Dedifferentiated amniotic fluid mesenchymal stem cell (primary cell): ENCODE data around the gene MMP3.
A peak's percentile ranks its signal among the peaks of the same experiment; 100 is the strongest.
"Not testable (repeated sequence)": the region's sequence is repeated elsewhere in the genome, so short reads cannot be mapped to it uniquely, and the experiment has no call there.

ENCODE experiments used
- DNase-seq: peaks from one replicate; pipeline ENCODE4 v3.0.0-alpha.2; 2016; ENCODE audit errors: extremely low spot score

The MMP3 gene

GRCh38 chr11:102843489-102843888 lies at the start of gene MMP3:
Gene MMP3 (minus strand): TSS chr11:102843609. CDS start chr11:102843546, 63 bp downstream.
- no peak for DNase-seq

GRCh38 chr11:102891736-102892135 lies 48.3 kb upstream of the MMP3 start:
- peak; percentile 32 for DNase-seq

GRCh38 chr11:102886999-102887398 lies 43.6 kb upstream of the MMP3 start:
- no peak for DNase-seq

GRCh38 chr11:102883141-102883540 lies 39.7 kb upstream of the MMP3 start:
- no peak for DNase-seq

- peak; percentile 22 for DNase-seq
These were observed 39.1 kb upstream of the MMP3 start for GRCh38 chr11:102882389-102883024.

GRCh38 chr11:102879801-102880200 lies 36.4 kb upstream of the MMP3 start:
- DNase-seq = no peak

- DNase-seq = no peak
These were observed 35.2 kb upstream of the MMP3 start for GRCh38 chr11:102878595-102878994.

GRCh38 chr11:102874852-102875251 lies 31.4 kb upstream of the MMP3 start, which contains the start of gene MMP12:
Gene MMP12 (minus strand): TSS chr11:102874982. CDS start chr11:102874937, 45 bp downstream.
- no peak for DNase-seq

GRCh38 chr11:102869354-102869964 lies 26.1 kb upstream of the MMP3 start:
- DNase-seq = not testable (repeated sequence)

GRCh38 chr11:102868339-102868738 lies 24.9 kb upstream of the MMP3 start:
- DNase-seq = no peak

- no peak for DNase-seq
These were observed 21.3 kb upstream of the MMP3 start for GRCh38 chr11:102864724-102865123.

GRCh38 chr11:102853956-102854355 lies 10.5 kb upstream of the MMP3 start:
- no peak for DNase-seq

- DNase-seq = no peak
These were observed 9.6 kb upstream of the MMP3 start for GRCh38 chr11:102853055-102853454.

- DNase-seq = peak; percentile 27
These were observed 7.8 kb upstream of the MMP3 start for GRCh38 chr11:102850973-102851745.

- DNase-seq = peak; percentile 45
These were observed 5.9 kb upstream of the MMP3 start for GRCh38 chr11:102849311-102849710.

GRCh38 chr11:102846292-102846691 lies 2.9 kb upstream of the MMP3 start:
- DNase-seq = no peak

- DNase-seq = no peak
These were observed 479 bp downstream of the MMP3 start for GRCh38 chr11:102842930-102843329.

GRCh38 chr11:102840018-102840417 lies 3.4 kb downstream of the MMP3 start:
- DNase-seq = no peak

- DNase-seq = no peak
These were observed 5.8 kb downstream of the MMP3 start for GRCh38 chr11:102837646-102838045.

- DNase-seq = no peak
These were observed 6.3 kb downstream of the MMP3 start for GRCh38 chr11:102837156-102837555.

- DNase-seq = peak; percentile 43
These were observed 7.0 kb downstream of the MMP3 start for GRCh38 chr11:102836290-102836875.

GRCh38 chr11:102833731-102834130 lies 9.7 kb downstream of the MMP3 start:
- no peak for DNase-seq
